ENCODE results near the gene CMSS1.

DNA sequence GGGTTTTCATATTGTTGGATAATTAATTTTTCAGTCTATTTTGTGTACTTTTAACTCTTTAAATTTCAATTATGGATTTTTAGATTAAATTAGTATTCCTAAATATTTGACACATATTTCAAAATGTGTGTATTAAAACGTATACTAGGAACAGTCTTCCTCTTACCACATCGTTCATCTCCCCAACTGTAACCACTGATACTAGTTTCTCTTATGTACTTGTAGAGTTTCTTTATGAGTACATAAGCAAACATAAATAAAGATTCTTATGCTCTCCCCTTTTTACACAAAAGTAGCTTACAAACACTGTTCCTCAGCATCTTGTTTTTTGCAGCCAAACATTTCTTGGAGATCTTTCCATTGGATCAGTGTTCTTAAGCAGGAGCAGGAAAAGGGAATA, 45.9 kb downstream of the CMSS1 start:
- TF ChIP-seq, protein P1, sequence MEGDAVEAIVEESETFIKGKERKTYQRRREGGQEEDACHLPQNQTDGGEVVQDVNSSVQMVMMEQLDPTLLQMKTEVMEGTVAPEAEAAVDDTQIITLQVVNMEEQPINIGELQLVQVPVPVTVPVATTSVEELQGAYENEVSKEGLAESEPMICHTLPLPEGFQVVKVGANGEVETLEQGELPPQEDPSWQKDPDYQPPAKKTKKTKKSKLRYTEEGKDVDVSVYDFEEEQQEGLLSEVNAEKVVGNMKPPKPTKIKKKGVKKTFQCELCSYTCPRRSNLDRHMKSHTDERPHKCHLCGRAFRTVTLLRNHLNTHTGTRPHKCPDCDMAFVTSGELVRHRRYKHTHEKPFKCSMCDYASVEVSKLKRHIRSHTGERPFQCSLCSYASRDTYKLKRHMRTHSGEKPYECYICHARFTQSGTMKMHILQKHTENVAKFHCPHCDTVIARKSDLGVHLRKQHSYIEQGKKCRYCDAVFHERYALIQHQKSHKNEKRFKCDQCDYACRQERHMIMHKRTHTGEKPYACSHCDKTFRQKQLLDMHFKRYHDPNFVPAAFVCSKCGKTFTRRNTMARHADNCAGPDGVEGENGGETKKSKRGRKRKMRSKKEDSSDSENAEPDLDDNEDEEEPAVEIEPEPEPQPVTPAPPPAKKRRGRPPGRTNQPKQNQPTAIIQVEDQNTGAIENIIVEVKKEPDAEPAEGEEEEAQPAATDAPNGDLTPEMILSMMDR (conservative IDR thresholded peaks at IDR 0.05; ENCODE audit: low read length) = no peak
- no peak for TF ChIP-seq EZH2phosphoT487 (IDR thresholded peaks at IDR 0.05; ENCODE audit: borderline replicate concordance)

Data from Loucy (cell line).